ENCODE measurements around the gene BLZF1.
A peak's percentile ranks its signal among the peaks of the same experiment; 100 is the strongest.
"Not testable (repeated sequence)": the region's sequence is repeated elsewhere in the genome, so short reads cannot be mapped to it uniquely, and the experiment has no call there.

BLZF1 gene

DNA sequence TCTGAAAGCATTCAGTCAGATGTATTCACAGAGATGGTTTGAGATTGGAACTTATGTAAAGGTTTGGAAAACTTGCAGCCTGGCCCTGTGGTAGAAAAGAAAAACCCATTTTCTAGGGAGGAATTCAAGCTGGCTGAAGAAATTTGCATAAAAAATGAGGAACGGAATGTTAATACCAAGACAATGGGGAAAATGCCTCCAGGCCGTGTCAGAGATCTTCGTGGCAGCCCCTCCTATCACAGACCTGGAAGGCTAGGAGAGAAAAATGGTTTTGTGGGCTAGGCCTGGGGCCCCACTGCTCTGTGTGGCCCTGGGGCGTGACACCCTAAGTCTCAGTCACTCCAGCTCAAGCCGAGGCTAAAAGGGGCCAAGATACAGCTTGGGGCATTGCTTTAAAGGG, 27.1 kb upstream of the BLZF1 start:
- TF ChIP-seq, protein P1, sequence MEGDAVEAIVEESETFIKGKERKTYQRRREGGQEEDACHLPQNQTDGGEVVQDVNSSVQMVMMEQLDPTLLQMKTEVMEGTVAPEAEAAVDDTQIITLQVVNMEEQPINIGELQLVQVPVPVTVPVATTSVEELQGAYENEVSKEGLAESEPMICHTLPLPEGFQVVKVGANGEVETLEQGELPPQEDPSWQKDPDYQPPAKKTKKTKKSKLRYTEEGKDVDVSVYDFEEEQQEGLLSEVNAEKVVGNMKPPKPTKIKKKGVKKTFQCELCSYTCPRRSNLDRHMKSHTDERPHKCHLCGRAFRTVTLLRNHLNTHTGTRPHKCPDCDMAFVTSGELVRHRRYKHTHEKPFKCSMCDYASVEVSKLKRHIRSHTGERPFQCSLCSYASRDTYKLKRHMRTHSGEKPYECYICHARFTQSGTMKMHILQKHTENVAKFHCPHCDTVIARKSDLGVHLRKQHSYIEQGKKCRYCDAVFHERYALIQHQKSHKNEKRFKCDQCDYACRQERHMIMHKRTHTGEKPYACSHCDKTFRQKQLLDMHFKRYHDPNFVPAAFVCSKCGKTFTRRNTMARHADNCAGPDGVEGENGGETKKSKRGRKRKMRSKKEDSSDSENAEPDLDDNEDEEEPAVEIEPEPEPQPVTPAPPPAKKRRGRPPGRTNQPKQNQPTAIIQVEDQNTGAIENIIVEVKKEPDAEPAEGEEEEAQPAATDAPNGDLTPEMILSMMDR (IDR thresholded peaks at IDR 0.05; ENCODE audit: extremely low read depth, missing control alignments), result no peak
- DNase-seq (ENCODE audit: low spot score), result no peak

DNA sequence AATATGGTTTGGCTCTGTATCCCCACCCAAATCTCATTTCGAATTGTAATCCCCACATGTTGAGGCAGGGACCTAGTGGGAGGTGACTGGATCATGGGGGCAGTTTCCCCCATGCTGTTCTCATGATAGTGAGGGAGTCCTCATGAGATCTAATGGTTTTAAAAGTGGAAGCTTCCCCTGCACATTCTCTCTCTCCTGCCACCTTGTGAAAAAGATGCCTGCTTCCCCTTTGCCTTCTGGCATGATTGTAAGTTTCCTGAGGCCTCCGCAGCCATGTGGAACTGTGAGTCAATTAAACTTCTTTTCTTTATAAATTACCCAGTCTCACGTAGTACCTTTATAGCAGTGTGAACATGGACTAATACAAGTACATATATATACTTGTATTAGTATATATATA, 25.9 kb upstream of the BLZF1 start:
- DNase-seq (ENCODE audit: low spot score), result not testable (repeated sequence)

- TF ChIP-seq, protein P1 (IDR thresholded peaks at IDR 0.05; ENCODE audit: extremely low read depth, missing control alignments), result no peak
- DNase-seq (ENCODE audit: low spot score), result no peak
Observed at GRCh38 chr1:169345511-169345910, 22.5 kb upstream of the BLZF1 start.

- DNase-seq (ENCODE audit: low spot score), result no peak
- TF ChIP-seq, protein P1 (IDR thresholded peaks at IDR 0.05; ENCODE audit: extremely low read depth, missing control alignments), result no peak
Observed at GRCh38 chr1:169346036-169346589, 21.9 kb upstream of the BLZF1 start.

- DNase-seq (ENCODE audit: low spot score), result no peak
- TF ChIP-seq, protein P1 (IDR thresholded peaks at IDR 0.05; ENCODE audit: extremely low read depth, missing control alignments), result no peak
Observed at GRCh38 chr1:169347688-169348382, 20.2 kb upstream of the BLZF1 start.

GRCh38 chr1:169348383-169349036, 19.5 kb upstream of the BLZF1 start:
- DNase-seq (ENCODE audit: low spot score), result peak; percentile 47
- TF ChIP-seq, protein P1 (IDR thresholded peaks at IDR 0.05; ENCODE audit: extremely low read depth, missing control alignments), result peak; percentile 47

GRCh38 chr1:169360415-169360814, 7.6 kb upstream of the BLZF1 start:
- DNase-seq (ENCODE audit: low spot score), result no peak
- TF ChIP-seq, protein P1 (IDR thresholded peaks at IDR 0.05; ENCODE audit: extremely low read depth, missing control alignments), result no peak

Data from GM20000 (cell line).